ENCODE results near the gene PUS7L.

- TF ChIP-seq, protein P1, sequence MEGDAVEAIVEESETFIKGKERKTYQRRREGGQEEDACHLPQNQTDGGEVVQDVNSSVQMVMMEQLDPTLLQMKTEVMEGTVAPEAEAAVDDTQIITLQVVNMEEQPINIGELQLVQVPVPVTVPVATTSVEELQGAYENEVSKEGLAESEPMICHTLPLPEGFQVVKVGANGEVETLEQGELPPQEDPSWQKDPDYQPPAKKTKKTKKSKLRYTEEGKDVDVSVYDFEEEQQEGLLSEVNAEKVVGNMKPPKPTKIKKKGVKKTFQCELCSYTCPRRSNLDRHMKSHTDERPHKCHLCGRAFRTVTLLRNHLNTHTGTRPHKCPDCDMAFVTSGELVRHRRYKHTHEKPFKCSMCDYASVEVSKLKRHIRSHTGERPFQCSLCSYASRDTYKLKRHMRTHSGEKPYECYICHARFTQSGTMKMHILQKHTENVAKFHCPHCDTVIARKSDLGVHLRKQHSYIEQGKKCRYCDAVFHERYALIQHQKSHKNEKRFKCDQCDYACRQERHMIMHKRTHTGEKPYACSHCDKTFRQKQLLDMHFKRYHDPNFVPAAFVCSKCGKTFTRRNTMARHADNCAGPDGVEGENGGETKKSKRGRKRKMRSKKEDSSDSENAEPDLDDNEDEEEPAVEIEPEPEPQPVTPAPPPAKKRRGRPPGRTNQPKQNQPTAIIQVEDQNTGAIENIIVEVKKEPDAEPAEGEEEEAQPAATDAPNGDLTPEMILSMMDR (IDR thresholded peaks at IDR 0.05) = no peak
- TF ChIP-seq POLR2A (IDR thresholded peaks at IDR 0.05) = no peak
Measured at GRCh38 chr12:43758247-43758727, 303 bp downstream of the PUS7L start.
